Breast epithelium (tissue), 4 donors: Measurements from ENCODE around the gene S100A9. TPM values are rescaled to one million over a fixed set of nuclear protein-coding genes. Genes with fewer than 3 reads are reported as not detected.
A peak's percentile ranks its signal among the peaks of the same experiment; 100 is the strongest.
"Not testable (repeated sequence)": the region's sequence is repeated elsewhere in the genome, so short reads cannot be mapped to it uniquely, and the experiment has no call there.

Source experiments
- DNase-seq, 2 donors: peaks; one replicate each; pipeline ENCODE4 v3.0.0-alpha.2; 2019; ENCODE audit warnings: low spot score in 2 of 2
- H3K27ac ChIP-seq, 2 donors: fragments of 200-600 bp; sonication (generic) in 1 of 2; one replicate each; pipeline ENCODE4 v1.5.1; 2016 to 2019; ENCODE audit warnings: mild to moderate bottlenecking in 1 of 2
- H3K27me3 ChIP-seq, 2 donors: fragments of 200-600 bp; sonication (generic) in 1 of 2; one replicate each; pipeline versions ENCODE4 v1.5.1 to v1.6.0; 2017 to 2019; ENCODE audit warnings: control low read depth in 1 of 2, mild to moderate bottlenecking in 1 of 2
- H3K36me3 ChIP-seq: fragments of 200-600 bp; one replicate; pipeline ENCODE4 v1.5.1; 2019
- H3K4me1 ChIP-seq, 2 donors: fragments of 200-600 bp; sonication (generic); one replicate each; pipeline ENCODE4 v1.5.1; 2016 to 2019; ENCODE audit warnings: control low read depth in 1 of 2
- H3K4me3 ChIP-seq, 3 donors: fragments of 200-600 bp; sonication (generic); 1 replicate in 2 of 3; 2 replicates in 1 of 3; pipeline ENCODE4 v1.5.1; 2016 to 2019; ENCODE audit warnings: mild to moderate bottlenecking in 3 of 3, moderate library complexity in 2 of 3
- H3K9me3 ChIP-seq, 2 donors: fragments of 200-600 bp; sonication (generic) in 1 of 2; one replicate each; pipeline ENCODE4 v1.5.1; 2016 to 2019; ENCODE audit warnings: control low read depth in 1 of 2
- CTCF ChIP-seq, 3 donors: fragments of 450-650 bp; IDR thresholded peaks; one replicate each; pipeline ENCODE4 v1.5.1; 2016 to 2017; ENCODE audit warnings: antibody characterized with exemption in 3 of 3, mild to moderate bottlenecking in 3 of 3, moderate library complexity in 3 of 3
- POLR2A ChIP-seq: fragments of 450-650 bp; IDR thresholded peaks from one replicate; pipeline ENCODE4 v1.6.1; 2016; ENCODE audit warnings: antibody characterized with exemption, mild to moderate bottlenecking, moderate library complexity
- POLR2AphosphoS5 ChIP-seq, 3 donors: sonication (generic); formaldehyde crosslinking; IDR thresholded peaks; one replicate each; pipeline ENCODE4 v1.6.1; 2017; ENCODE audit warnings: antibody characterized with exemption in 3 of 3
- intact Hi-C: fragments of 100-400 bp; cut with DNase I; formaldehyde crosslinking; loops from one replicate; pipeline ENCODE4 v1.15.1; 2023; ENCODE audit warnings: low total_unique reads
- total RNA-seq, 3 donors: library from RNA; depleted of rRNA; stranded (reverse); fragments of >200 nt; gene quantifications; one replicate each; pipeline ENCODE4 v1.1.0, GENCODE V29; 2016

S100A9 gene
- total RNA-seq, 3 donors from 2014 or later, result 90.3 to 329 (median 208) TPM

GRCh38 chr1:153403421-153404085, 45.9 kb downstream of the S100A9 start:
- H3K4me3 ChIP-seq, result no peak overlapping the region
- H3K36me3 ChIP-seq, result no peaks in the 10 kb centered on the region
- no peak for DNase-seq
- no peaks in the 10 kb centered on the region for H3K9me3 ChIP-seq
- no peaks in the 10 kb centered on the region for H3K4me1 ChIP-seq
- TF ChIP-seq POLR2A, result no peak
- TF ChIP-seq POLR2AphosphoS5 (IDR thresholded peaks at IDR 0.05), result no peak
- TF ChIP-seq CTCF (IDR thresholded peaks at IDR 0.05), result no peak
- peaks cover 0 to 10% of the 10 kb centered on the region in 2 donors for H3K27me3 ChIP-seq
- intact Hi-C loops, result no loop called here
- H3K27ac ChIP-seq, result no peak overlapping the region

- TF ChIP-seq POLR2AphosphoS5 (IDR thresholded peaks at IDR 0.05) (no peak), CTCF (IDR thresholded peaks at IDR 0.05) (no peak), POLR2A (no peak)
- Histone ChIP-seq H3K27ac (no peak overlapping the region), H3K36me3 (no peaks in the 10 kb centered on the region), H3K9me3 (no peaks in the 10 kb centered on the region), H3K4me1 (no peaks in the 10 kb centered on the region), H3K27me3 (peaks cover 0 to 10% of the 10 kb centered on the region in 2 donors), H3K4me3 (no peak overlapping the region)
- DNase-seq, result no peak
- intact Hi-C loops, result no loop called here
Observed at GRCh38 chr1:153404086-153404635, 46.5 kb downstream of the S100A9 start.

GRCh38 chr1:153404768-153405167, 47.1 kb downstream of the S100A9 start:
- Histone ChIP-seq H3K36me3 (no peaks in the 10 kb centered on the region), H3K27me3 (peaks cover 0 to 5% of the 10 kb centered on the region in 2 donors), H3K4me3 (no peak overlapping the region), H3K27ac (no peak overlapping the region), H3K4me1 (no peaks in the 10 kb centered on the region), H3K9me3 (no peaks in the 10 kb centered on the region)
- intact Hi-C loops, result no loop called here
- TF ChIP-seq CTCF (IDR thresholded peaks at IDR 0.05), result peak in 2 of 3 donors; percentile 18 to 43
- TF ChIP-seq POLR2AphosphoS5 (IDR thresholded peaks at IDR 0.05), result no peak
- no peak for DNase-seq

- H3K27ac ChIP-seq, H3K36me3 ChIP-seq, intact Hi-C loops, H3K27me3 ChIP-seq, H3K4me1 ChIP-seq, H3K9me3 ChIP-seq, DNase-seq, H3K4me3 ChIP-seq: not testable (repeated sequence)
Observed at GRCh38 chr1:153405825-153406599, 48.4 kb downstream of the S100A9 start.

GRCh38 chr1:153407274-153407673, 49.6 kb downstream of the S100A9 start:
- H3K27ac ChIP-seq, H3K27me3 ChIP-seq, DNase-seq, H3K4me1 ChIP-seq, H3K4me3 ChIP-seq, H3K36me3 ChIP-seq, H3K9me3 ChIP-seq, intact Hi-C loops: not testable (repeated sequence)

Other genes with a start within 250 kb of the S100A9 start
- gene SPRR2F, start 244.3 kb upstream of the S100A9 start, total RNA-seq, result not detected
- not detected for gene SPRR2G, start 207.0 kb upstream of the S100A9 start, total RNA-seq
- gene LELP1, start 154.4 kb upstream of the S100A9 start, total RNA-seq, result not detected
- not detected for gene PRR9, start 140.3 kb upstream of the S100A9 start, total RNA-seq
- not detected for gene LORICRIN, start 98.2 kb upstream of the S100A9 start, total RNA-seq
- gene PGLYRP3, start 44.9 kb upstream of the S100A9 start, total RNA-seq, result not detected
- gene PGLYRP4, start 9.0 kb upstream of the S100A9 start, total RNA-seq, result not detected
- 1 to 10 TPM in 2 of 3 donors, not detected in 1; 1.3 to 1.8 TPM for gene S100A12, start 17.8 kb downstream of the S100A9 start, total RNA-seq
- 10 to 100 TPM; 13.1 to 37.4 (median 26.5) TPM for gene S100A8, start 33.2 kb downstream of the S100A9 start, total RNA-seq
- not detected for gene S100A7A, start 58.7 kb downstream of the S100A9 start, total RNA-seq
- not detected for gene S100A7, start 102.8 kb downstream of the S100A9 start, total RNA-seq
- 100 to 1,000 TPM; 351 to 861 (median 423) TPM for gene S100A6, start 178.1 kb downstream of the S100A9 start, total RNA-seq
- not detected for gene S100A5, start 183.1 kb downstream of the S100A9 start, total RNA-seq
- gene S100A4, start 188.0 kb downstream of the S100A9 start, total RNA-seq, result 1,000 to 10,000 TPM in 1 of 3 donors, 100 to 1,000 TPM in 2; 177 to 1,015 (median 198) TPM
- gene S100A3, start 191.4 kb downstream of the S100A9 start, total RNA-seq, result 1 to 10 TPM in 2 of 3 donors, under 1 TPM in 1; 0.44 to 2.6 (median 2.2) TPM
- gene S100A2, start 208.0 kb downstream of the S100A9 start, total RNA-seq, result 1 to 10 TPM in 1 of 3 donors, under 1 TPM in 1, not detected in 1; 0.33 to 5.4 TPM